Bronchial epithelial cell (primary cell): ENCODE results near the gene HSD17B8. TPM values are rescaled to one million over a fixed set of nuclear protein-coding genes. Genes with fewer than 3 reads are reported as not detected.

Source experiments
- DNase-seq: peaks from one replicate; pipeline ENCODE4 v3.0.0-alpha.2; 2010; ENCODE audit warnings: low read depth
- FAIRE-seq: peaks from 2 replicates; lab custom pipeline; 2011; peaks lifted over from hg19 to GRCh38; lab: Jason Lieb, UNC
- H3K27me3 ChIP-seq: 2 replicates; pipeline ENCODE4 v1.5.1; 2011; ENCODE audit warnings: low read length; ENCODE audit not compliant: control insufficient read depth, insufficient read depth
- H3K36me3 ChIP-seq: 2 replicates; pipeline ENCODE4 v1.5.1; 2011; ENCODE audit warnings: low read length; ENCODE audit not compliant: control insufficient read depth, insufficient read depth
- H3K4me3 ChIP-seq: 2 replicates; pipeline ENCODE4 v1.5.1; 2011; ENCODE audit warnings: mild to moderate bottlenecking, low read depth, low read length, control low read depth
- CTCF ChIP-seq: IDR thresholded peaks from 2 replicates; pipeline ENCODE4 v1.5.1; 2011; ENCODE audit warnings: mild to moderate bottlenecking, moderate library complexity, low read length, control low read depth, inconsistent platforms; ENCODE audit not compliant: insufficient read depth, severe bottlenecking
- total RNA-seq: library from RNA; depleted of rRNA; stranded (reverse); fragments of >200 nt; gene quantifications from 2 replicates; pipeline ENCODE4 v1.2.1, GENCODE V29; 2014

Gene HSD17B8
- total RNA-seq, 1 donor from 2014 or later = 59.8 TPM

DNA sequence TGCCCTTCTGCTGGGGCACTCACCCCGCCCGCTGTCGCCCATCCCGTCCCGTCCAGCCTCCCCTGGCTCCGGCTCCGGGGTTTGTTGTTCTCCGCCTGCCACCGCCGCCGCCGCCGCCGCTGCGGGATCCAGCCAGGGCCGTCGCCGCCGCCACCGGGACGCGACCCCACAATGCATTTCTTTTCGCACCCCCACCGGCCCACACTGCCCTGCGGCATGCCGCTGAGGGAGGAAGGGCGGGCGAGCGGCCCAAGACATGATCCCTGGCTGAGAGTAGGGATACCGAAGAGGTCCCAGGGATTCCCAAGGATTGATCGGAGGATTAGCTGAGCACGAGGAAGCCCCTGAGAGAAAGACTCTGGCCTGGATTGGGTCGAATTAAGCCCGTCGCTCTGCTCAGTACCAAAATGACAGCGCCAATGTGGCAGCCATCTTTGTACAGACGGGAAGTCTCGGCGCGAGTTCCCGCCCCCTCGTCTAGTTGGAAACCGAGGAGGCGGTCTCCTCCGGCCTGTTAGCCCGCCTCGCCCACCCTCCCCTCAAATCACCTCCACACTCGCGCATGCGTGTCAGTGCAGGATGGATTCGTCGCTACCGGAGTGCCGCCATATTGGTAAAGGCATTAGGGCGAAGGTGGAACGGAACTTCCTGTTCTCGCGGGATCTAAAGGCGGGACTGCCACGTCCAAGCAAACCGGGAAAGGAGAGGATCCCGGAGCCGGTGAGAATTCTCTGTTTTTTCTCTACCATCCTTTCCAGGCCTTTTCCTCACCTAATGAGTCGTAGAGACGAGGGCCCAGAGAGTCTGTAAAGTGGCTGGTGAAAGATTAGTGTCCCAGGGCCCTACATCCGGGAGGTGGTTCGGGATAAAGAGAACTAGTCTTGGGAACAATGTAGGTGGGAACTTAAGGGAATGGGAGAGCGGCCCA, 4.0 kb upstream of the HSD17B8 start, which contains the start of the genes RXRB and SLC39A7:
Gene RXRB (minus strand): TSS at position 447 of the 928 bp plus-strand sequence. CDS start 189 bp downstream, at position 258.
Gene SLC39A7 (plus strand): TSS at position 649 of the 928 bp plus-strand sequence. CDS start 379 bp downstream, outside the sequence.
- TF ChIP-seq CTCF = no peak
- H3K4me3 ChIP-seq = peak within 1 kb of the TSS; percentile 85
- DNase-seq (peak; percentile 98), FAIRE-seq (no peak)
- peaks cover 23% of the 10 kb centered on the region for H3K36me3 ChIP-seq
- H3K27me3 ChIP-seq = no peaks in the 10 kb centered on the region

DNA sequence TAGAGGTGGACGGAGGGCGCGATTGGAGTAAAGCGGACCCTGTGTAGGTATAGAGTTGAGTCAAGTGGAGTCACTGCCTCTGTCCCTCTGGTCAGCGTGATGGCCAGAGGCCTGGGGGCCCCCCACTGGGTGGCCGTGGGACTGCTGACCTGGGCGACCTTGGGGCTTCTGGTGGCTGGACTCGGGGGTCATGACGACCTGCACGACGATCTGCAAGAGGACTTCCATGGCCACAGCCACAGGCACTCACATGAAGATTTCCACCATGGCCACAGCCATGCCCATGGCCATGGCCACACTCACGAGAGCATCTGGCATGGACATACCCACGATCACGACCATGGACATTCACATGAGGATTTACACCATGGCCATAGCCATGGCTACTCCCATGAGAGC, 3.3 kb upstream of the HSD17B8 start:
- no peak for TF ChIP-seq CTCF
- FAIRE-seq = no peak
- H3K36me3 ChIP-seq = peaks cover 19% of the 10 kb centered on the region
- H3K4me3 ChIP-seq = peak overlapping the region; percentile 85
- H3K27me3 ChIP-seq = no peaks in the 10 kb centered on the region
- DNase-seq = no peak

GRCh38 chr6:33201935-33202334, 2.5 kb upstream of the HSD17B8 start:
- DNase-seq (no peak), FAIRE-seq (no peak)
- H3K4me3 ChIP-seq = no peak overlapping the region
- no peak for TF ChIP-seq CTCF
- no peaks in the 10 kb centered on the region for H3K27me3 ChIP-seq
- peaks cover 14% of the 10 kb centered on the region for H3K36me3 ChIP-seq

- Histone ChIP-seq H3K4me3 (no peak overlapping the region), H3K27me3 (no peaks in the 10 kb centered on the region), H3K36me3 (peaks cover 13% of the 10 kb centered on the region)
- no peak for DNase-seq
- FAIRE-seq = no peak
- no peak for TF ChIP-seq CTCF
These were observed 1.7 kb upstream of the HSD17B8 start for GRCh38 chr6:33202799-33203198.

DNA sequence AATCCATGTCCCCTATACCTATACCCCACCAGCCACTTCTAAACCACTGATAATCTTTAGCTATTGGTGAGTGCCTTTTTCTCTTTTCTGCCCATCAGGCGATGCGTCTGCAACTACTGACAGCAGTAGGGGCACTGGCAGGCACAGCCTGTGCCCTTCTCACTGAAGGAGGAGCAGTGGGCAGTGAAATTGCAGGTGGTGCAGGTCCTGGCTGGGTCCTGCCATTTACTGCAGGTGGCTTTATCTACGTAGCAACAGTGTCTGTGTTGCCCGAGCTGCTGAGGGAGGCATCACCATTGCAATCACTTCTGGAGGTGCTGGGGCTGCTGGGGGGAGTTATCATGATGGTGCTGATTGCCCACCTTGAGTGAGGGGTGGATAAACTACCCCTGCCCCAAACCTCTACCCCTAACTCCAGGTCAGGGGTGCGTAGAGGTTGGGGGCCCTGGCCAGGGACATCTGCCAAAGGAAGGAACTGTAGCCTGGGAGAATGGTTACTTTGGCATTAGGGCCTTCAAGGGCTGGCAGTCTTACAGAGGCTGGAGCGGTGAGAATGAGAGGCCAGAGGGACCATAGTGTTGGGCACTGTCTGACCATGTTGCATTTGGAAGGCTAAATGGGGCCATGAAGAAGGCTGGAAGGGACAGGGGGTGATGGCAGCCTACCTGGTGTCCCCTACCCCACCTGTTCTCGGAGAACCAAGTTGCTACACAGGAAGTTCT, 851 bp upstream of the HSD17B8 start:
- no peak for TF ChIP-seq CTCF
- DNase-seq = no peak
- FAIRE-seq = no peak
- Histone ChIP-seq H3K4me3 (no peak overlapping the region), H3K36me3 (peaks cover 13% of the 10 kb centered on the region), H3K27me3 (no peaks in the 10 kb centered on the region)
